H1 (cell line): Measurements from ENCODE around the gene SNX27. TPM values are rescaled to one million over a fixed set of nuclear protein-coding genes. Genes with fewer than 3 reads are reported as not detected.
A peak's percentile ranks its signal among the peaks of the same experiment; 100 is the strongest.

Experiments
- ASH2L ChIP-seq: fragments of 200-600, 300-600 bp; sonication (generic); IDR thresholded peaks from one replicate; pipeline ENCODE4 v1.7.1; 2017; ENCODE audit warnings: low read length
- JUN ChIP-seq: IDR thresholded peaks from 2 replicates; pipeline ENCODE4 v1.6.1; 2011; ENCODE audit warnings: low read depth, mild to moderate bottlenecking, improper control_type of control experiment, low read length
- JUND ChIP-seq: IDR thresholded peaks from 2 replicates; pipeline ENCODE4 v1.6.1; 2011; ENCODE audit warnings: mild to moderate bottlenecking, improper control_type of control experiment, low read length
- KDM1A ChIP-seq: fragments of 200-600, 300-600 bp; sonication (generic); IDR thresholded peaks from 2 replicates; pipeline ENCODE4 v1.7.1; 2016; ENCODE audit warnings: mild to moderate bottlenecking, low read length, borderline replicate concordance
- KDM5A ChIP-seq: fragments of 200-600 bp; IDR thresholded peaks from 2 replicates; pipeline ENCODE4 v1.7.1; 2012; ENCODE audit warnings: mild to moderate bottlenecking, low read length, inconsistent platforms, mixed read lengths
- PHF8 ChIP-seq: fragments of 200-600 bp; sonication (generic); conservative IDR thresholded peaks from 2 replicates; pipeline ENCODE4 v1.7.1; 2012; ENCODE audit warnings: low read depth, mild to moderate bottlenecking, inconsistent platforms, low read length, moderate library complexity
- RFX5 ChIP-seq: IDR thresholded peaks from 2 replicates; pipeline ENCODE4 v1.6.1; 2011; ENCODE audit warnings: low read depth, low read length, improper control_type of control experiment, borderline replicate concordance
- SRF ChIP-seq: IDR thresholded peaks from 2 replicates; pipeline ENCODE4 v1.6.1; 2011; ENCODE audit warnings: mild to moderate bottlenecking, low read depth, low read length, moderate library complexity
- SUZ12 ChIP-seq: fragments of 200-600 bp; sonication (generic); IDR thresholded peaks from 2 replicates; pipeline ENCODE4 v1.6.1; 2012; ENCODE audit warnings: mild to moderate bottlenecking, inconsistent platforms, low read length, moderate library complexity, mixed read lengths
- TEAD4 ChIP-seq: IDR thresholded peaks from 2 replicates; pipeline ENCODE4 v1.6.1; 2012; ENCODE audit warnings: low read depth, low read length, inconsistent platforms, mixed read lengths
- polyA plus RNA-seq, 7 experiments: library from polyadenylated mRNA; depleted of rRNA in 3 of 7; stranded (reverse) in 5 of 7; unstranded in 2 of 7; fragments of >200 nt in 5 of 7; fragments of 200-250 nt in 2 of 7; gene quantifications; 1 replicate in 5 of 7; 2 replicates in 1 of 7; 4 replicates in 1 of 7; pipeline versions ENCODE4 v1.2.1 to v1.2.3, GENCODE V29; 2011 to 2013; ENCODE audit warnings: missing spikeins in 2 of 7, mixed read lengths in 2 of 7
- total RNA-seq: library from RNA; stranded (reverse); fragmentation: NEBNext Ultra II Directional; extraction: Animal tissue kit (Norgen Biotek cat#: 25700); gene quantifications from 2 replicates; pipeline ENCODE4 v1.2.1, GENCODE V29; 2021
- TF ChIP-seq, protein P1 (sequence below): IDR thresholded peaks from 2 replicates; pipeline ENCODE4 v1.6.1; 2011; ENCODE audit warnings: low read length, improper control_type of control experiment
- TF ChIP-seq, protein P2 (sequence below): IDR thresholded peaks from 2 replicates; pipeline ENCODE4 v1.6.1; 2012; ENCODE audit warnings: inconsistent platforms

SNX27 gene
- total and polyA plus RNA-seq, 2 of the 8 experiments (the other 6 are each of a cell fraction or from before 2014, with no cell fraction given) = 23.4 to 65.4 TPM

DNA sequence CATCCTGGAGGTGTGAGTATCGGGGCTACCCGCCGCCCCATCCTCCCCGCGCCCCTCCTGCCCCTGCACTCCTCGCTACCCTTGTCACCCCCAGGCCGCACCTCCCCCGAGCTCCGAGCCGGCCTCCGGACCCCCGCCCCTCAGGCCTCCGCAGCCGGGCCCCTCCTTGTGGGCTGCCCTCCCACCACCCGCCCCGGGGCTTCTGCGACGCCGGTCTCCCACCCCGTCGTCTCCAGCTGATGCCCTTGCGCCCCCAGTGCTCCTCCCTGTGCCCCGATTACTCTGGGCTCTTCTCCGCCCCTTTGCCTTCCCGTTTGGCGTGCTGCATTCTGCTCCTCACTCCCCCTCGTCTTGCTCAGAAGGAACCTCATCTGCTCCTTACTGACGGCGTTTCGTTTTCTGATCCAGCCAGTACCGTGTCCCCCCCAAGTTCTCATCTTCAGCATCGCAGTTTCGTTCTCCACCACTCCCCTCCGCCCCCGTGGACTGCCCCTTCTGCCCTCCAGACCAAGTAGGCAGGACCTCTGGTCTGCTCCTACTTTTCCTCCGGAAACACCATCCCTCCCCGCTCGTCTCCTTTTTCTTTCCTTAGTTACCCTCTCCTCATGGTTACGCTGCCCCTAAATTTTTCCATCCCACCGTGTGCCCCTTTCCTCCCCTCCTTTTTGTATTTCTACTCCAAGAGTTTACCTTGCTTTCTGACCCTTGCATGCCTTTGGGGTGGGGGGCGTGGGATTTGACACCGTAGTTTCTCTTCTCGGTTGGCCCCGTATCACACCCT, 841 bp downstream of the SNX27 start (continued):
- TF ChIP-seq PHF8 = 0 out of 2 replicates have a peak, but pooled peaks have one; percentile 23
- TF ChIP-seq SUZ12 = no peak
- TF ChIP-seq KDM1A = no peak
- no peak for TF ChIP-seq JUND
- TF ChIP-seq SRF = no peak
- TF ChIP-seq ASH2L = peak; percentile 67
- TF ChIP-seq, protein P1, sequence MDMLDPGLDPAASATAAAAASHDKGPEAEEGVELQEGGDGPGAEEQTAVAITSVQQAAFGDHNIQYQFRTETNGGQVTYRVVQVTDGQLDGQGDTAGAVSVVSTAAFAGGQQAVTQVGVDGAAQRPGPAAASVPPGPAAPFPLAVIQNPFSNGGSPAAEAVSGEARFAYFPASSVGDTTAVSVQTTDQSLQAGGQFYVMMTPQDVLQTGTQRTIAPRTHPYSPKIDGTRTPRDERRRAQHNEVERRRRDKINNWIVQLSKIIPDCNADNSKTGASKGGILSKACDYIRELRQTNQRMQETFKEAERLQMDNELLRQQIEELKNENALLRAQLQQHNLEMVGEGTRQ = no peak
- no peak for TF ChIP-seq KDM5A
- TF ChIP-seq TEAD4 = no peak
- no peak for TF ChIP-seq RFX5
- TF ChIP-seq, protein P2, sequence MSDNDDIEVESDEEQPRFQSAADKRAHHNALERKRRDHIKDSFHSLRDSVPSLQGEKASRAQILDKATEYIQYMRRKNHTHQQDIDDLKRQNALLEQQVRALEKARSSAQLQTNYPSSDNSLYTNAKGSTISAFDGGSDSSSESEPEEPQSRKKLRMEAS = 0 out of 2 replicates have a peak, but pooled peaks have one; percentile 6
- TF ChIP-seq JUN = no peak
